K562 (cell line): ENCODE data around the gene UROS. TPM values are rescaled to one million over a fixed set of nuclear protein-coding genes. Genes with fewer than 3 reads are reported as not detected.

ENCODE experiments used
- ASH1L ChIP-seq: fragments of 450-650 bp; IDR thresholded peaks from 2 replicates; pipeline ENCODE4 v1.6.1; 2018; ENCODE audit warnings: borderline replicate concordance, mild to moderate bottlenecking, low read depth; ENCODE audit not compliant: partially characterized antibody
- BHLHE40 ChIP-seq: IDR thresholded peaks from 2 replicates; pipeline ENCODE4 v1.6.1; 2011; ENCODE audit warnings: low read length, improper control_type of control experiment
- CREM ChIP-seq: IDR thresholded peaks from 2 replicates; pipeline ENCODE4 v1.6.1; 2014; ENCODE audit warnings: antibody characterized with exemption, low read depth
- ESRRA ChIP-seq: fragments of 450-650 bp; IDR thresholded peaks from 2 replicates; pipeline ENCODE4 v1.6.1; 2014; ENCODE audit warnings: low read depth, mild to moderate bottlenecking, moderate library complexity, borderline replicate concordance
- GABPB1 ChIP-seq: sonication (generic); formaldehyde crosslinking; IDR thresholded peaks from 2 replicates; pipeline ENCODE4 v1.8.0; 2022; ENCODE audit warnings: mild to moderate bottlenecking, missing genetic modification reagents
- HNRNPUL1 ChIP-seq: fragments of 200-400 bp; formaldehyde crosslinking; IDR thresholded peaks from 2 replicates; pipeline ENCODE4 v1.6.1; 2017; ENCODE audit warnings: low read length
- KDM5B ChIP-seq: fragments of 200-600 bp; sonication (generic); IDR thresholded peaks from 2 replicates; pipeline ENCODE4 v1.6.1; 2012; ENCODE audit warnings: low read depth, mild to moderate bottlenecking, moderate library complexity, low read length, control low read depth, inconsistent platforms; ENCODE audit not compliant: insufficient replicate concordance
- MTA2 ChIP-seq: fragments of 450-650 bp; IDR thresholded peaks from 2 replicates; pipeline ENCODE4 v1.6.1; 2016; ENCODE audit warnings: low read depth
- MXI1 ChIP-seq: IDR thresholded peaks from 2 replicates; pipeline ENCODE4 v1.6.1; 2011; ENCODE audit warnings: low read depth, mild to moderate bottlenecking, improper control_type of control experiment, low read length
- NFRKB ChIP-seq: fragments of 450-650 bp; IDR thresholded peaks from 2 replicates; pipeline ENCODE4 v1.6.1; 2016; ENCODE audit warnings: low read depth
- NUFIP1 ChIP-seq: fragments of 450-650 bp; IDR thresholded peaks from 2 replicates; pipeline ENCODE4 v1.6.1; 2018; ENCODE audit not compliant: partially characterized antibody
- RB1 ChIP-seq: fragments of 450-650 bp; IDR thresholded peaks from 2 replicates; pipeline ENCODE4 v1.6.1; 2017; ENCODE audit warnings: low read depth, mild to moderate bottlenecking
- SIX5 ChIP-seq, 2 experiments: IDR thresholded peaks; 2 replicates each; pipeline ENCODE4 v1.6.1; 2011; ENCODE audit warnings: low read length in 2 of 2, borderline replicate concordance in 1 of 2, low read depth in 1 of 2, mild to moderate bottlenecking in 1 of 2, moderate library complexity in 1 of 2; ENCODE audit not compliant: insufficient read depth in 1 of 2
- SMAD4 ChIP-seq: fragments of 250-450 bp; sonication (Bioruptor Pico); conservative IDR thresholded peaks from 2 replicates; pipeline ENCODE4 v1.8.0; 2021; ENCODE audit warnings: inconsistent platforms, mild to moderate bottlenecking, moderate library complexity
- TAF9B ChIP-seq: fragments of 450-650 bp; IDR thresholded peaks from 2 replicates; pipeline ENCODE4 v1.6.1; 2018; ENCODE audit warnings: mild to moderate bottlenecking; ENCODE audit not compliant: partially characterized antibody
- ZNF407 ChIP-seq: fragments of 450-650 bp; IDR thresholded peaks from 2 replicates; pipeline ENCODE4 v1.6.1; 2016; ENCODE audit warnings: low read depth
- polyA plus RNA-seq, 8 experiments: library from polyadenylated mRNA; depleted of rRNA in 4 of 8; stranded (reverse) in 5 of 8; unstranded in 3 of 8; fragments of >200 nt; fragmentation: Nextera tagmentation in 2 of 8; fragmentation: Illumina TruSeq in 1 of 8; extraction: Ambion mirVana in 2 of 8; extraction: Trizol in 1 of 8; gene quantifications; 2 replicates each; pipeline versions ENCODE4 v1.2.1 to v1.2.3, GENCODE V29; 2011 to 2014; ENCODE audit warnings: inconsistent platforms in 1 of 8, missing spikeins in 1 of 8
- total RNA-seq, 7 experiments: library from RNA; depleted of rRNA in 6 of 7; stranded (reverse); fragments of >200 nt in 6 of 7; fragmentation: Illumina TruSeq in 2 of 7; extraction: Trizol in 2 of 7; gene quantifications; 2 replicates each; pipeline versions ENCODE4 v1.2.1 to v1.2.3, GENCODE V29; 2011 to 2021; ENCODE audit warnings: low replicate concordance in 1 of 7
- TF ChIP-seq, protein P1 (sequence below): fragments of 450-650 bp; IDR thresholded peaks from 2 replicates; pipeline ENCODE4 v1.6.1; 2016; ENCODE audit warnings: borderline replicate concordance

UROS gene
- total and polyA plus RNA-seq, 9 of the 15 experiments (the other 6 are each of a cell fraction or from before 2014, with no cell fraction given), result 6.4 to 39.1 (median 32.3) TPM

GRCh38 chr10:125822878-125823662, at the start of gene UROS, which contains the start of gene BCCIP (continued):
- TF ChIP-seq KDM5B (peak; percentile 51), SMAD4 (CRISPR knock-in tag) (no peak), BHLHE40 (peak; percentile 92), HNRNPUL1 (no peak), RB1 (peak; percentile 24; the same call in 1 of the 2 replicates), MXI1 (peak; percentile 64; the same call in 1 of the 2 replicates), ZNF407 (no peak), TAF9B (peak; percentile 89), NUFIP1 (peak; percentile 86), NFRKB (peak; percentile 82), CREM (peak; percentile 12; the same call in 1 of the 2 replicates), ASH1L (peak; percentile 89), ESRRA (peak; percentile 74), SIX5 (IDR thresholded peaks at IDR 0.05; ENCODE audit: borderline replicate concordance in 1 of 2, insufficient read depth in 1 of 2, low read depth in 1 of 2, low read length in 2 of 2) (peak; percentile 21 to 47; a peak in 3 of 4 replicates), GABPB1 (peak; percentile 57; the same call in 1 of the 2 replicates), MTA2 (no peak)
- TF ChIP-seq, protein P1, sequence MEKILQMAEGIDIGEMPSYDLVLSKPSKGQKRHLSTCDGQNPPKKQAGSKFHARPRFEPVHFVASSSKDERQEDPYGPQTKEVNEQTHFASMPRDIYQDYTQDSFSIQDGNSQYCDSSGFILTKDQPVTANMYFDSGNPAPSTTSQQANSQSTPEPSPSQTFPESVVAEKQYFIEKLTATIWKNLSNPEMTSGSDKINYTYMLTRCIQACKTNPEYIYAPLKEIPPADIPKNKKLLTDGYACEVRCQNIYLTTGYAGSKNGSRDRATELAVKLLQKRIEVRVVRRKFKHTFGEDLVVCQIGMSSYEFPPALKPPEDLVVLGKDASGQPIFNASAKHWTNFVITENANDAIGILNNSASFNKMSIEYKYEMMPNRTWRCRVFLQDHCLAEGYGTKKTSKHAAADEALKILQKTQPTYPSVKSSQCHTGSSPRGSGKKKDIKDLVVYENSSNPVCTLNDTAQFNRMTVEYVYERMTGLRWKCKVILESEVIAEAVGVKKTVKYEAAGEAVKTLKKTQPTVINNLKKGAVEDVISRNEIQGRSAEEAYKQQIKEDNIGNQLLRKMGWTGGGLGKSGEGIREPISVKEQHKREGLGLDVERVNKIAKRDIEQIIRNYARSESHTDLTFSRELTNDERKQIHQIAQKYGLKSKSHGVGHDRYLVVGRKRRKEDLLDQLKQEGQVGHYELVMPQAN, result no peak
